ENCODE data around the gene ARL14EPL. TPM values are rescaled to one million over a fixed set of nuclear protein-coding genes. Genes with fewer than 3 reads are reported as not detected.

The ARL14EPL gene
- total and polyA plus RNA-seq, 2 donors (not counting 3 experiments of a cell fraction or from before 2014, with no cell fraction given): 0.10 to 0.58 TPM

DNA sequence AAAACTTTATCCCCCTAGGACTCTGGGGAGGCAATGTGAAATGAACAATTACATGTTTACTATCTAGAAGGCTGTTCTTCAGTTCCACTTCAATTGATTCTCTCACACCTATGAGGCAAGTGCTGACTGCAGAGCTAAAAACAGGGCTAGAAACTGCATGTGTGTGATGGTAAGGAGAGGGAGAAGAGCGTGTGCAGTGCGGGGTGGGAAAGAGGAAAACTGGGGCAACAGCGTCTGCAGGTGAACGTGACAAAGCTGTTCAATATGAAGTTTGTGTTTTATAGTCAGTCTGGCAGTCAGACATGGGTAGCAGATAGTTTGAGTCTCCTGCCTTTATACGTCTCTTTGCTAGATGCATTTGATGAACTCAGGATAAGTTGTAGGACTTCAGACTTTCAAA, 45.9 kb downstream of the ARL14EPL start:
- dilution Hi-C loops (cut with MboI; ENCODE audit: extremely low pct_ligation_motif_present, low sequenced_read_pairs) (no loop called here), intact Hi-C loops (cut with micrococcal nuclease) (no loop called here)
- H3K36me3 ChIP-seq (ENCODE audit: control insufficient read depth in 2 of 2, extremely low read depth in 1 of 2, insufficient read depth in 2 of 2, low read length in 2 of 2): no peaks in the 10 kb centered on the region
- FAIRE-seq (no peak), DNase-seq (ENCODE audit: low read depth, low spot score) (no peak)
- H3K4me2 ChIP-seq (ENCODE audit: insufficient read depth, low read length): no peak overlapping the region
- no peaks in the 10 kb centered on the region for H3K9me3 ChIP-seq (replicated peaks; ENCODE audit: control insufficient read depth, insufficient read depth, low read length)
- H3K27ac ChIP-seq (ENCODE audit: insufficient read depth, low read depth, low read length): no peak overlapping the region
- ChIA-PET POLR2A (no interaction called here), CTCF (no interaction called here)
- H4K20me1 ChIP-seq (replicated peaks; ENCODE audit: control insufficient read depth, extremely low read depth, insufficient read depth, low read length): no peaks in the 10 kb centered on the region
- H3K27me3 ChIP-seq (ENCODE audit: control insufficient read depth in 2 of 2, insufficient read depth in 2 of 2, low read length in 2 of 2): no peaks in the 10 kb centered on the region
- H3K9me1 ChIP-seq (replicated peaks; ENCODE audit: control insufficient read depth, extremely low read depth, insufficient read depth, low read length): no peaks in the 10 kb centered on the region
- H2AFZ ChIP-seq (ENCODE audit: low read depth, low read length): no peak overlapping the region
- no peak overlapping the region for H3K4me3 ChIP-seq (replicated peaks in 1 of 3; ENCODE audit: insufficient read depth in 1 of 3, low read depth in 1 of 3, low read length in 3 of 3)
- H3K79me2 ChIP-seq (ENCODE audit: control insufficient read depth, insufficient read depth, low read length): no peaks in the 10 kb centered on the region
- BruUV-seq (replicated peaks): no TSS peak
- H3K4me1 ChIP-seq (ENCODE audit: control insufficient read depth, extremely low read depth, insufficient read depth, low read length): no peaks in the 10 kb centered on the region
- TF ChIP-seq GATA2 (IDR thresholded peaks at IDR 0.05; ENCODE audit: insufficient read depth, insufficient read length, low read depth, low read length) (no peak), POLR2AphosphoS5 (IDR thresholded peaks at IDR 0.05; ENCODE audit: insufficient read depth, low read depth, low read length) (no peak), JUN (IDR thresholded peaks at IDR 0.05; ENCODE audit: borderline replicate concordance, insufficient read depth, insufficient read length, low read depth) (no peak), FOS (IDR thresholded peaks at IDR 0.05; ENCODE audit: borderline replicate concordance, insufficient read depth, low read length) (no peak), POLR2A (IDR thresholded peaks at IDR 0.05; ENCODE audit: low read depth, low read length) (no peak), EZH2 (IDR thresholded peaks at IDR 0.05; ENCODE audit: borderline replicate concordance, low read depth, low read length, severe bottlenecking) (no peak), MYC (IDR thresholded peaks at IDR 0.05; ENCODE audit: low read depth, low read length) (no peak)
- TF ChIP-seq, protein P1, sequence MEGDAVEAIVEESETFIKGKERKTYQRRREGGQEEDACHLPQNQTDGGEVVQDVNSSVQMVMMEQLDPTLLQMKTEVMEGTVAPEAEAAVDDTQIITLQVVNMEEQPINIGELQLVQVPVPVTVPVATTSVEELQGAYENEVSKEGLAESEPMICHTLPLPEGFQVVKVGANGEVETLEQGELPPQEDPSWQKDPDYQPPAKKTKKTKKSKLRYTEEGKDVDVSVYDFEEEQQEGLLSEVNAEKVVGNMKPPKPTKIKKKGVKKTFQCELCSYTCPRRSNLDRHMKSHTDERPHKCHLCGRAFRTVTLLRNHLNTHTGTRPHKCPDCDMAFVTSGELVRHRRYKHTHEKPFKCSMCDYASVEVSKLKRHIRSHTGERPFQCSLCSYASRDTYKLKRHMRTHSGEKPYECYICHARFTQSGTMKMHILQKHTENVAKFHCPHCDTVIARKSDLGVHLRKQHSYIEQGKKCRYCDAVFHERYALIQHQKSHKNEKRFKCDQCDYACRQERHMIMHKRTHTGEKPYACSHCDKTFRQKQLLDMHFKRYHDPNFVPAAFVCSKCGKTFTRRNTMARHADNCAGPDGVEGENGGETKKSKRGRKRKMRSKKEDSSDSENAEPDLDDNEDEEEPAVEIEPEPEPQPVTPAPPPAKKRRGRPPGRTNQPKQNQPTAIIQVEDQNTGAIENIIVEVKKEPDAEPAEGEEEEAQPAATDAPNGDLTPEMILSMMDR (IDR thresholded peaks at IDR 0.05; ENCODE audit: extremely low read depth in 1 of 2, insufficient read depth in 1 of 2, low read depth in 1 of 2, low read length in 2 of 2): no peak
- TF ChIP-seq, protein P2, sequence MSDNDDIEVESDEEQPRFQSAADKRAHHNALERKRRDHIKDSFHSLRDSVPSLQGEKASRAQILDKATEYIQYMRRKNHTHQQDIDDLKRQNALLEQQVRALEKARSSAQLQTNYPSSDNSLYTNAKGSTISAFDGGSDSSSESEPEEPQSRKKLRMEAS (IDR thresholded peaks at IDR 0.05; ENCODE audit: insufficient read depth, insufficient read length): no peak
- no peak overlapping the region for H3K9ac ChIP-seq (replicated peaks; ENCODE audit: extremely low read depth, insufficient read depth, low read length)
